ENCODE measurements around the gene JARID2. TPM values are rescaled to one million over a fixed set of nuclear protein-coding genes. Genes with fewer than 3 reads are reported as not detected.

Gene JARID2
- total and polyA plus RNA-seq, 9 of the 15 experiments (the other 6 are each of a cell fraction or from before 2014, with no cell fraction given), result 5.0 to 29.0 (median 15.6) TPM

GRCh38 chr6:15569035-15569995 is 323.4 kb downstream of the JARID2 start (continued):
- TF ChIP-seq PRDM10 (IDR thresholded peaks at IDR 0.05; ENCODE audit: partially characterized antibody), result peak; percentile 81
- TF ChIP-seq CREM (IDR thresholded peaks at IDR 0.05; ENCODE audit: low read depth), result peak; percentile 52
- TF ChIP-seq NR2C1 (IDR thresholded peaks at IDR 0.05), result peak; percentile 64
- TF ChIP-seq NR2C1 (tag; IDR thresholded peaks at IDR 0.05), result peak; percentile 62
- TF ChIP-seq ZNF445 (CRISPR knock-in tag; IDR thresholded peaks at IDR 0.05; ENCODE audit: low read depth), result 0 out of 2 replicates have a peak, but pooled peaks have one; percentile 21
- no peak for TF ChIP-seq ZNF436 (CRISPR knock-in tag; IDR thresholded peaks at IDR 0.05)
- TF ChIP-seq ZNF280A (IDR thresholded peaks at IDR 0.05; ENCODE audit: low read depth, partially characterized antibody), result no peak
- TF ChIP-seq FOXJ2 (tag; IDR thresholded peaks at IDR 0.05), result no peak
- TF ChIP-seq CHD2 (IDR thresholded peaks at IDR 0.05; ENCODE audit: low read depth, low read length), result no peak
- TF ChIP-seq CREB3 (tag; conservative IDR thresholded peaks at IDR 0.05; ENCODE audit: low read depth), result peak; percentile 79

Data from K562 (cell line).